Choroid plexus epithelial cell (primary cell): ENCODE data around the gene UGT2A2.

Source experiments
- DNase-seq: peaks from one replicate; pipeline ENCODE4 v3.0.0-alpha.2; 2010; ENCODE audit warnings: low read depth
- H3K4me3 ChIP-seq: 2 replicates; pipeline ENCODE4 v1.5.1; 2011; ENCODE audit warnings: low read depth, mild to moderate bottlenecking, control low read depth, low read length, moderate library complexity
- TF ChIP-seq, protein P1 (sequence below): conservative IDR thresholded peaks from 2 replicates; pipeline ENCODE4 v1.5.1; 2011; ENCODE audit warnings: low read depth, mild to moderate bottlenecking, control low read depth, inconsistent platforms, low read length, moderate library complexity

The UGT2A2 gene

DNA sequence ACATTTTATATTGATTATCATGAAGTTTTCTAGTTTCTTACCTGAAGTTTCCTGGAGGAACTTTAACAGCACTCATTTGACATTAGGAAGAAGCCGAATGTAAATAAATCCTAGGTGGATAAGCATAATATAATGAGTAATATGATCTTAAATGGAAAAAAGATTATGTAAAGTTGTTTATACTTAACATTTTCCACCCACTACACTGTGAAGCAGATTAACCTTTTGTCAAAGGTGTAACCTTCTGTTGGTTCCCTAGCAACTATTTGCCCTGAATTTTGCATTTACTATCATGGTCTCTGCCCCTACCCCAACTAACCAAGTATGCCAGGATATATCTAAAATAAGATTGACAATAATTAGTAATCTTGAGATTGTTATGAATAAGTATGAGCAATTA is 13.7 kb upstream of the UGT2A2 start, which contains the start of gene UGT2A1:
Gene UGT2A1, minus strand, starts transcription at position 101 of the 400 bp plus-strand sequence. CDS start 5,603 bp downstream, outside the sequence.
- no peak for DNase-seq
- TF ChIP-seq, protein P1, sequence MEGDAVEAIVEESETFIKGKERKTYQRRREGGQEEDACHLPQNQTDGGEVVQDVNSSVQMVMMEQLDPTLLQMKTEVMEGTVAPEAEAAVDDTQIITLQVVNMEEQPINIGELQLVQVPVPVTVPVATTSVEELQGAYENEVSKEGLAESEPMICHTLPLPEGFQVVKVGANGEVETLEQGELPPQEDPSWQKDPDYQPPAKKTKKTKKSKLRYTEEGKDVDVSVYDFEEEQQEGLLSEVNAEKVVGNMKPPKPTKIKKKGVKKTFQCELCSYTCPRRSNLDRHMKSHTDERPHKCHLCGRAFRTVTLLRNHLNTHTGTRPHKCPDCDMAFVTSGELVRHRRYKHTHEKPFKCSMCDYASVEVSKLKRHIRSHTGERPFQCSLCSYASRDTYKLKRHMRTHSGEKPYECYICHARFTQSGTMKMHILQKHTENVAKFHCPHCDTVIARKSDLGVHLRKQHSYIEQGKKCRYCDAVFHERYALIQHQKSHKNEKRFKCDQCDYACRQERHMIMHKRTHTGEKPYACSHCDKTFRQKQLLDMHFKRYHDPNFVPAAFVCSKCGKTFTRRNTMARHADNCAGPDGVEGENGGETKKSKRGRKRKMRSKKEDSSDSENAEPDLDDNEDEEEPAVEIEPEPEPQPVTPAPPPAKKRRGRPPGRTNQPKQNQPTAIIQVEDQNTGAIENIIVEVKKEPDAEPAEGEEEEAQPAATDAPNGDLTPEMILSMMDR: no peak
- no peak within 1 kb of the TSS for H3K4me3 ChIP-seq

DNA sequence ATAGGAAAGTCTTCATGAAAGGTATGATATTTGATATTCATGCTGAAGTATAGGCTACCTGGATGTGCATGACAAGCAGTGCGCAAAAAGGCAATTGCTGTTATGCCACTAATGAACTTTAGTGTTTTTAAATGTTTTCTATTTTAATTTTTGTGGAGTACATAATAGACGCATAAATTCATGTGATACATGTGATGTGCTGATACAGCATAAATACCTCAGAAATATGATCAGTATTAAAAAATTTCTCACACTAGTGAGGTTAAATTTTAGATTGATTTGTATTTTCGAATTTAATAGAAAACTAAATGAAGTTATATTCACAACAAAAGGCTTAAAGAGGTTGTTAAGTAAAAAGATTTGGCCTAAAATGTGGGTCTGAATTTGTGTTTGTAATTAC is 11.4 kb upstream of the UGT2A2 start:
- no peak overlapping the region for H3K4me3 ChIP-seq
- TF ChIP-seq, protein P1: no peak
- no peak for DNase-seq

DNA sequence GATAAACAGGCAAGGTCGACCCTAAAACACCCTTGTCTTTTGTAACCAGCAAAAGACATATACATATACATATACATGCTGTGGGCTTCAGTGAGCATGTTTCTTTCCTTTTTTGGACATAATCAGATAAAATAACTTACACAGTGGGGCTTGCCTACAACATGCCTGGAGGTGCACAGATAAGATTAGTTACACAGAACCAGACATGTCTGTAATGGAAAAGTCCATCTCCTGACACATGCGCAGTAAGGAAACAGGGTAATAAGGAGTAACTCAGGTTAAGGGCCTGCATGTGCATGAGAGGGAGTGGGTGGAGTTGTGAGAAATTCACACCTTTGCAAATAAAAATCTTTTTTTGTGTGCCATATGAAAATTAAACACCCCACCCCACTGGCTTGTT is 10.2 kb upstream of the UGT2A2 start:
- TF ChIP-seq, protein P1: no peak
- no peak for DNase-seq
- H3K4me3 ChIP-seq: no peak overlapping the region

DNA sequence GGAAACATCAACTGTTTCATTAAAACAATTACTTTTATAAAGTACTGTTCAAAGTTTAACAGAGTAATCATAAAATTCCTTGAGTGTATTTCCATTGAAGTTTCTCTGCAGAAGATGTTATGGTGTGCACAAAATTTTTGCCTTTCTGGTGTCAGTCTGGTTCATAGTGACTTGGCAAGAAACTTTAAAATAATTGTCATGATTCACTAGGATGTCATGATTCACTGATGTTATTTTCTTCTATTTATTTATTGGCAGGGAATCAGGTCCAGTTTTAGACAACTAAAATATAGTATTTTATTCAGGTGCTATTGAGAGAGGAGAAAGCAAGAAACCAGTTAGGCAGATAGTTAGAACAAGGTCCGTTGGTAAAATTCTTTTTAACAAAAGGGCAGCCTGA is 9.8 kb upstream of the UGT2A2 start:
- H3K4me3 ChIP-seq: no peak overlapping the region
- no peak for DNase-seq
- TF ChIP-seq, protein P1: no peak

DNA sequence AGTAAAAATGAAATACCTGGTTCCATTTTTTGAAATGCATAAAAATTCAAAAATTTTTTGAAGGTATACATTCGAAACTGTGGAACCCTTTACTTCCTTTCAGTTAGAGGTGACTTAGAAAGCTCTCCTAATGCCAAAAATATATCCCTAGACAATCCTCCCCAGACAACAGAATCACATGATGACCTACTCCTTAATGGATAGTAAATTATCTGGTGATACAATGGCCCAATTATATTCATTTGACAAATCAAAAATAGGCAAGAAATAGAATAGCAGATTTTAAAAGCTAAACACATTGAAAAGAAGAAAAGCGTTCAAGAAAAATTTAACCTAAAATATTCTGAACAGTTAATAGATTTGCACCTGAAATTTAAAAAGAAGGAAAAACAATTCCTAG is 3.5 kb upstream of the UGT2A2 start:
- TF ChIP-seq, protein P1: no peak
- H3K4me3 ChIP-seq: no peak overlapping the region
- no peak for DNase-seq

DNA sequence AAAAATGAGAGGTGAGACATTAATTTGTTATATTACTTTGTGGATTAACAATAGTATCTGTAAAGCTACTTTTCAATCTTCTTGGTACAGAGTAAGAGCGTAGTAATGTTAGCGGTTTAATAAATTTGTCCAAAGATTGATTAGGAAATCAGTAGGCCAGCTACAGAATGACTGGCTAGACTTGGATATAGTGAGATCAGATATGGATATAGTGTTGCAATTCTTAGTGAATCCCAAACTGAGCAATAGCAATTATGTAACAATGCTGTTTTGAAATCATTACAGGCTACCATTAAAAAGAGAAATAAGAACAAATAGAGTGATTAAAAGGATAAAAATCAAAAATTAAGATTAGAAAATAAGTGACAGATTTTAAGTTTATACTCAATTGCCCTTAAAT is 847 bp upstream of the UGT2A2 start:
- DNase-seq: no peak
- H3K4me3 ChIP-seq: no peak overlapping the region
- TF ChIP-seq, protein P1: no peak

DNA sequence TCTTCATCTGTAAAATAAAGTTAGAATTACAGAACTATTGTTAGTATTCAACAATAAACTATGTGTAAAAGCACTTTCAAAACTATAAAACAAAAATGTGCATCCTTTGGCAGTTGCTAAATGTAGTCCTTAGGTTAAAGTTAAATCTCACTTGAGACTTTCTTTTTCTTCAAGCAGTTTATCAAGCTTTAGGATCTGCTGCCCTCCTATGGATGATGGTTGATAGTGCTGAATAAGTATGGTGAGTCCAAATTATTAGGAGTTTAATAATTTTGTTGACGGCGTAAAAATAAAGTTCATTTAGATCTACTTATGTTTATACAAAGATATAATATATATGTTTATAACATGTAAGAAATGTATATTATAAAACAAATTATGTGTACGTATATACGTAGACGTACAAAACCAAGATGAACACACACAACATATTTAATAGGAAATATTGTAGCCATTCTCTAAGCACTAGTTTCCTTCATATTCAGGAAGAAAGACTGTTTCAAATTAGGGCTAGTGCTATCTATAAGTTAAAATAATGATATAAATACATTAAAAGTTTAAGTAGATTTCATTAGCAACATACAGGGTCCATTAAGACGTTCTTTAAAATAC is 22.3 kb downstream of the UGT2A2 start:
- DNase-seq: peak; percentile 72
- TF ChIP-seq, protein P1: peak; percentile 68
- H3K4me3 ChIP-seq: no peak overlapping the region
